DND-41 (cell line): ENCODE data around the gene TBXAS1.

Experiments used
- ATAC-seq: fragments of 200-7000 bp; cut with Tn5 transposase; 3 replicates; pipeline ENCODE4 v1.9.1; 2021; ENCODE audit warnings: low read depth; ENCODE audit not compliant: insufficient read depth
- DNase-seq: peaks from one replicate; pipeline ENCODE4 v3.0.0-alpha.2; 2020
- H2AFZ ChIP-seq: 2 replicates; pipeline ENCODE4 v1.6.0; 2012; ENCODE audit warnings: low read depth, low read length
- H3K27ac ChIP-seq: 2 replicates; pipeline ENCODE4 v1.5.1; 2012; ENCODE audit warnings: low read length, inconsistent platforms
- H3K27me3 ChIP-seq: fragments of 200-600 bp; sonication (generic); 2 replicates; pipeline ENCODE4 v1.6.0; 2012; ENCODE audit warnings: low read length, mild to moderate bottlenecking, inconsistent platforms; ENCODE audit not compliant: insufficient read depth, poor library complexity
- H3K36me3 ChIP-seq: 2 replicates; pipeline ENCODE4 v1.5.1; 2012; ENCODE audit warnings: low read length, inconsistent platforms; ENCODE audit not compliant: insufficient read depth
- H3K4me1 ChIP-seq: 2 replicates; pipeline ENCODE4 v1.5.1; 2012; ENCODE audit warnings: mild to moderate bottlenecking, low read length; ENCODE audit not compliant: insufficient read depth
- H3K4me2 ChIP-seq: 2 replicates; pipeline ENCODE4 v1.6.0; 2012; ENCODE audit warnings: mild to moderate bottlenecking, moderate library complexity, low read length, inconsistent platforms; ENCODE audit not compliant: insufficient read depth
- H3K4me3 ChIP-seq, 2 experiments: fragments of 200-600 bp in 1 of 2; shearing (Covaris generic) in 1 of 2; 2 replicates each; pipeline ENCODE4 v1.5.1; 2012 to 2016; ENCODE audit warnings: inconsistent platforms in 2 of 2, low read length in 2 of 2, mild to moderate bottlenecking in 2 of 2, low read depth in 1 of 2, moderate library complexity in 1 of 2
- H3K79me2 ChIP-seq: 2 replicates; pipeline ENCODE4 v1.6.0; 2012; ENCODE audit warnings: low read length, inconsistent platforms; ENCODE audit not compliant: insufficient read depth
- H3K9ac ChIP-seq: 2 replicates; pipeline ENCODE4 v1.6.0; 2012; ENCODE audit warnings: low read depth, mild to moderate bottlenecking, inconsistent platforms, low read length, moderate library complexity
- H3K9me3 ChIP-seq: 2 replicates; pipeline ENCODE4 v1.5.1; 2012; ENCODE audit warnings: low read length, moderate library complexity, mild to moderate bottlenecking, inconsistent platforms; ENCODE audit not compliant: insufficient read depth, severe bottlenecking
- H4K20me1 ChIP-seq: 2 replicates; pipeline ENCODE4 v1.6.0; 2012; ENCODE audit warnings: low read length; ENCODE audit not compliant: insufficient read depth
- EZH2 ChIP-seq: IDR thresholded peaks from 3 replicates; pipeline ENCODE4 v1.6.1; 2012; ENCODE audit warnings: borderline replicate concordance, low read depth, mild to moderate bottlenecking, moderate library complexity, low read length, inconsistent platforms; ENCODE audit not compliant: severe bottlenecking
- TF ChIP-seq, protein P1 (sequence below): IDR thresholded peaks from 2 replicates; pipeline ENCODE4 v1.5.1; 2012; ENCODE audit warnings: borderline replicate concordance, low read length, moderate library complexity, mild to moderate bottlenecking; ENCODE audit not compliant: poor library complexity, severe bottlenecking; ENCODE audit errors: extremely low read depth

Gene TBXAS1

DNA sequence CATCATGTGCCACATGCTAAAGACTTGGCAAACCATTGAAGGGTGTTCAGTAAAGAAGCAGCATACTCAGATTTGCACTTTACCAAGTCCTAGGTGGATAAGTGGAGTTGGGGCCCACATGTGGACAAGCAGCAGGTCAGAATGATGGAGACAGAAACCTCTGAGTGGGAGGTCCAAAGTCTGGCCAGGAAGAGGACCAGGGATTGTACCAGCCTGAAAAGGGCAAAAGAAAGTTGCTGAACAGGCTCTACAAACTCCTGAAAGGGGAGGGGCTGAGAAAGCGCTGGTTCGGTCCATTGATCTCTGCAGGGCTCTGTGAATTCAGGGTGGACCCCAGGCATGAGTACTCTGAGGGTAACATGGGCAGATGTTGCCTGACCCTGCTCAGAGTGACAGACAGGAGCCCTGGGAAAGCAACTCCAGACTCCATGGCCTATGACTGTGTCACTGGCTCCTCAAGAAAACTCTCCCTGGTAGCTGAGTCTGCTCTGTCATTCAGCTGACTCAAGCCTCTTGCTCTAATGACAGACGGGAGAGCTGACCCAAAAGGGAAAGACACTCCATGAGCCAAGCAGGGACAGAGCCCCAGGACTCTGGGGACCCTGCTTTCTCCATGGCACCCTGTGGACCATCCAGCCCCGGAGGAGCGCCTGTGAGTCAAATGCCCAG lies 68.5 kb downstream of the TBXAS1 start:
- H3K9me3 ChIP-seq: no peaks in the 10 kb centered on the region
- H3K9ac ChIP-seq: no peak overlapping the region
- H3K4me1 ChIP-seq: no peaks in the 10 kb centered on the region
- H3K4me3 ChIP-seq: no peak overlapping the region
- no peak overlapping the region for H3K4me2 ChIP-seq
- H2AFZ ChIP-seq: no peak overlapping the region
- TF ChIP-seq, protein P1, sequence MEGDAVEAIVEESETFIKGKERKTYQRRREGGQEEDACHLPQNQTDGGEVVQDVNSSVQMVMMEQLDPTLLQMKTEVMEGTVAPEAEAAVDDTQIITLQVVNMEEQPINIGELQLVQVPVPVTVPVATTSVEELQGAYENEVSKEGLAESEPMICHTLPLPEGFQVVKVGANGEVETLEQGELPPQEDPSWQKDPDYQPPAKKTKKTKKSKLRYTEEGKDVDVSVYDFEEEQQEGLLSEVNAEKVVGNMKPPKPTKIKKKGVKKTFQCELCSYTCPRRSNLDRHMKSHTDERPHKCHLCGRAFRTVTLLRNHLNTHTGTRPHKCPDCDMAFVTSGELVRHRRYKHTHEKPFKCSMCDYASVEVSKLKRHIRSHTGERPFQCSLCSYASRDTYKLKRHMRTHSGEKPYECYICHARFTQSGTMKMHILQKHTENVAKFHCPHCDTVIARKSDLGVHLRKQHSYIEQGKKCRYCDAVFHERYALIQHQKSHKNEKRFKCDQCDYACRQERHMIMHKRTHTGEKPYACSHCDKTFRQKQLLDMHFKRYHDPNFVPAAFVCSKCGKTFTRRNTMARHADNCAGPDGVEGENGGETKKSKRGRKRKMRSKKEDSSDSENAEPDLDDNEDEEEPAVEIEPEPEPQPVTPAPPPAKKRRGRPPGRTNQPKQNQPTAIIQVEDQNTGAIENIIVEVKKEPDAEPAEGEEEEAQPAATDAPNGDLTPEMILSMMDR: no peak
- TF ChIP-seq EZH2: no peak
- no peak overlapping the region for H3K27ac ChIP-seq
- DNase-seq: no peak
- no peaks in the 10 kb centered on the region for H3K36me3 ChIP-seq
- ATAC-seq: no peak
- no peaks in the 10 kb centered on the region for H4K20me1 ChIP-seq
- H3K27me3 ChIP-seq: no peaks in the 10 kb centered on the region
- no peaks in the 10 kb centered on the region for H3K79me2 ChIP-seq

DNA sequence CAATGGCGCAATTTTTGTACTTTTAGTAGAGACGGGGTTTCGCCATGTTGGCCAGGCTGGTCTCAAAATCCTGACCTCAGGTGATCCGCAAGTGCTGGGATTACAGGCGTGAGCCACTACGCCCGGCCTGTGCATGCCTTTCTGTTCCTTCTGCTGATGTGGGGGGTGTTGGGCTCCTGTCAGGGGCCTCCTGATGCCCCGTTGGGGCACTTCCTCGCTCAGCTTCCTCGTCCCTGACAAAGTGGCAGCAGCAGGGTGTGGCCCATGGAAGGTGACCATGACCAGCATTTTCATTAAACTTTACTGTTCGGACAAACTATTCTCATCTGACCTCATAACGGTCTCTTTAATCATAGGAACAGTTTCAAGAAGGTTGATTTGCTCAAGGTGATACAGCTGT lies 69.4 kb downstream of the TBXAS1 start:
- H3K4me2 ChIP-seq: no peak overlapping the region
- no peaks in the 10 kb centered on the region for H4K20me1 ChIP-seq
- H3K4me1 ChIP-seq: no peaks in the 10 kb centered on the region
- H3K27ac ChIP-seq: no peak overlapping the region
- no peak overlapping the region for H2AFZ ChIP-seq
- DNase-seq: no peak
- H3K9ac ChIP-seq: no peak overlapping the region
- no peak overlapping the region for H3K4me3 ChIP-seq
- H3K27me3 ChIP-seq: no peaks in the 10 kb centered on the region
- no peaks in the 10 kb centered on the region for H3K36me3 ChIP-seq
- no peaks in the 10 kb centered on the region for H3K9me3 ChIP-seq
- H3K79me2 ChIP-seq: no peaks in the 10 kb centered on the region
- TF ChIP-seq EZH2: no peak
- TF ChIP-seq, protein P1: no peak
- ATAC-seq: no peak

DNA sequence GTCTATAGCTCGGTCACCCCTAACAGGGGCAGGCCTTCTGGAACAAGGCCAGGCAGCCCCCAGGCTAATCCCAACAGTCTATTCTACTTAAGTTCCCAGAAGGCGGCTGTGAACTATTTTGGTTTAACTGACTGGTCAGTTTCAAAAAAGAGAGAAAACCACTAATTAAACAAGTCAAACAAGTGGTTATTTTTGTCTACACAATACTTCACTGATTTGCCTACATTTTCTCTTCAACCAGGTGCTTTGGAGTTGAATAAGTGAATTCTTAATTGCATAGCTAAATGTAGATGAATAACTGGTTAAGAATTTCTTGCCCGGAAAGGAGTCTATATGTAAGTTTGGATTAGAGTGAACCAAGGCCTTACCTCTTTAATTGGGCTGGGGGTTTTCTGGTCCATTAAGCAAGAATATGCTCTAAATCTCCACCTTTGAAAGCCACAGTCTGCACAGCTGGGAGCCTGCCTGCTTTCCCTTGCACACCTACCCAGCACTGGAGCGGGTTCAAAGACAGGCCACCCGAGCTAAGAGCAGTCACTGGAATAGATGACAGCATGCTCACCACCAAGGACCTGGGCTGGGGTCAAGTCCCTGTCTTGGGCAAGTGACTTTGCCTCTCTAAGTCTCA lies 70.4 kb downstream of the TBXAS1 start:
- no peak overlapping the region for H3K27ac ChIP-seq
- H3K4me1 ChIP-seq: no peaks in the 10 kb centered on the region
- no peaks in the 10 kb centered on the region for H3K9me3 ChIP-seq
- H3K36me3 ChIP-seq: no peaks in the 10 kb centered on the region
- no peak for TF ChIP-seq EZH2
- TF ChIP-seq, protein P1: no peak
- no peak for ATAC-seq
- DNase-seq: no peak
- H3K79me2 ChIP-seq: no peaks in the 10 kb centered on the region
- no peak overlapping the region for H3K4me3 ChIP-seq
- no peak overlapping the region for H3K4me2 ChIP-seq
- no peaks in the 10 kb centered on the region for H4K20me1 ChIP-seq
- no peak overlapping the region for H2AFZ ChIP-seq
- H3K27me3 ChIP-seq: no peaks in the 10 kb centered on the region
- H3K9ac ChIP-seq: no peak overlapping the region
